IMR-90 (cell line): Measurements from ENCODE around the gene ARHGEF7. TPM values are rescaled to one million over a fixed set of nuclear protein-coding genes. Genes with fewer than 3 reads are reported as not detected.

Experiments
- ATAC-seq: fragments of 200-7000 bp; cut with Tn5 transposase; 2 replicates; pipeline ENCODE4 v1.9.1; 2020; ENCODE audit warnings: low read depth, mild to moderate bottlenecking, moderate library complexity
- BruUV-seq: library from RNA; stranded (reverse); fragments of 400-500 nt; replicated peaks from 2 replicates; lab custom pipeline; 2021; lab: Mats Ljungman, UMichigan
- CTCF ChIA-PET: fragments of 300-600 bp; formaldehyde crosslinking; extraction: SDS; loops from one replicate; lab custom pipeline; 2021; ENCODE audit warnings: antibody characterized with exemption; lab: Yijun Ruan, JAX
- POLR2A ChIA-PET: fragments of 300-600 bp; sonication (Branson Sonifier 250); formaldehyde crosslinking; loops from one replicate; lab custom pipeline; 2022; ENCODE audit warnings: antibody characterized with exemption; ENCODE audit not compliant: unreplicated experiment; lab: Charles Lee
- DNase-seq: peaks from one replicate; pipeline ENCODE4 v3.0.0; 2013
- H2AFZ ChIP-seq: replicated peaks from 2 replicates; pipeline ENCODE3; 2013; ENCODE audit warnings: low read length, mild to moderate bottlenecking; ENCODE audit not compliant: poor library complexity
- H2AK5ac ChIP-seq: 2 replicates; pipeline ENCODE4 v1.6.1; 2013; ENCODE audit warnings: low read depth, low read length, inconsistent platforms
- H2AK9ac ChIP-seq: replicated peaks from 2 replicates; pipeline ENCODE3; 2013; ENCODE audit warnings: mild to moderate bottlenecking, low read depth, low read length, moderate library complexity; ENCODE audit not compliant: poor library complexity
- H2BK120ac ChIP-seq: 2 replicates; pipeline ENCODE4 v1.6.1; 2013; ENCODE audit warnings: low read depth, low read length, inconsistent platforms
- H2BK15ac ChIP-seq: 3 replicates; pipeline ENCODE4 v1.6.1; 2013; ENCODE audit warnings: low read depth, low read length, inconsistent platforms
- H2BK20ac ChIP-seq: 2 replicates; pipeline ENCODE4 v1.6.1; 2013; ENCODE audit warnings: low read depth, mild to moderate bottlenecking, inconsistent platforms, low read length, moderate library complexity
- H2BK5ac ChIP-seq: 2 replicates; pipeline ENCODE4 v1.6.1; 2013; ENCODE audit warnings: mild to moderate bottlenecking, low read depth, low read length, inconsistent platforms; ENCODE audit not compliant: poor library complexity, severe bottlenecking
- H3K14ac ChIP-seq: replicated peaks from 2 replicates; pipeline ENCODE4 v1.6.1; 2013; ENCODE audit warnings: low read depth, low read length, inconsistent platforms
- H3K18ac ChIP-seq: 2 replicates; pipeline ENCODE4 v1.6.1; 2013; ENCODE audit warnings: low read depth, low read length, control low read depth
- H3K23ac ChIP-seq: 2 replicates; pipeline ENCODE4 v1.6.1; 2013; ENCODE audit warnings: low read depth, low read length, inconsistent platforms
- H3K27ac ChIP-seq: 2 replicates; pipeline ENCODE4 v1.5.1; 2013; ENCODE audit warnings: mild to moderate bottlenecking, control low read depth, low read length; ENCODE audit not compliant: insufficient read depth
- H3K27me3 ChIP-seq: 2 replicates; pipeline ENCODE4 v1.6.1; 2013; ENCODE audit warnings: low read length; ENCODE audit not compliant: control insufficient read depth, insufficient read depth
- H3K36me3 ChIP-seq: 2 replicates; pipeline ENCODE4 v1.6.1; 2013; ENCODE audit warnings: low read length, mixed read lengths; ENCODE audit not compliant: control insufficient read depth, insufficient read depth
- H3K4ac ChIP-seq: 2 replicates; pipeline ENCODE4 v1.6.1; 2013; ENCODE audit warnings: low read depth, low read length, inconsistent platforms
- H3K4me1 ChIP-seq: 2 replicates; pipeline ENCODE4 v1.6.1; 2013; ENCODE audit warnings: low read length, mixed read lengths; ENCODE audit not compliant: control insufficient read depth, insufficient read depth
- H3K4me2 ChIP-seq: 2 replicates; pipeline ENCODE4 v1.6.1; 2013; ENCODE audit warnings: low read depth, mild to moderate bottlenecking, control low read depth, low read length, moderate library complexity
- H3K4me3 ChIP-seq: 2 replicates; pipeline ENCODE4 v1.5.1; 2013; ENCODE audit warnings: low read depth, mild to moderate bottlenecking, control low read depth, low read length, moderate library complexity; ENCODE audit not compliant: insufficient read depth
- H3K56ac ChIP-seq: 2 replicates; pipeline ENCODE4 v1.6.1; 2013; ENCODE audit warnings: low read length, inconsistent platforms; ENCODE audit not compliant: insufficient read depth; ENCODE audit errors: extremely low read depth
- H3K79me1 ChIP-seq, 2 experiments: 2 replicates each; pipeline ENCODE4 v1.6.1; 2013; ENCODE audit warnings: low read length in 2 of 2, inconsistent platforms in 1 of 2, low read depth in 1 of 2
- H3K9ac ChIP-seq: 2 replicates; pipeline ENCODE4 v1.6.1; 2013; ENCODE audit warnings: low read depth, low read length, control low read depth
- H3K9me1 ChIP-seq: 2 replicates; pipeline ENCODE4 v1.6.1; 2013; ENCODE audit warnings: low read length, inconsistent platforms; ENCODE audit not compliant: insufficient read depth
- H3K9me3 ChIP-seq: 2 replicates; pipeline ENCODE4 v1.6.1; 2013; ENCODE audit warnings: low read length; ENCODE audit not compliant: control insufficient read depth, insufficient read depth
- H4K20me1 ChIP-seq: 2 replicates; pipeline ENCODE4 v1.6.1; 2013; ENCODE audit warnings: low read length, inconsistent platforms; ENCODE audit not compliant: insufficient read depth
- H4K5ac ChIP-seq: 2 replicates; pipeline ENCODE4 v1.6.1; 2013; ENCODE audit warnings: mild to moderate bottlenecking, low read depth, low read length, control low read depth
- H4K8ac ChIP-seq, 2 experiments: 2 replicates each; pipeline ENCODE4 v1.6.1; 2013; ENCODE audit warnings: low read depth in 2 of 2, low read length in 2 of 2, control low read depth in 1 of 2, inconsistent platforms in 1 of 2
- H4K91ac ChIP-seq: 2 replicates; pipeline ENCODE4 v1.6.1; 2013; ENCODE audit warnings: low read depth, low read length, inconsistent platforms; ENCODE audit not compliant: insufficient read depth
- BHLHE40 ChIP-seq: fragments of 150-350 bp; IDR thresholded peaks from 2 replicates; pipeline ENCODE4 v1.6.1; 2016; ENCODE audit warnings: mild to moderate bottlenecking, low read depth, low read length
- CEBPB ChIP-seq: IDR thresholded peaks from 2 replicates; pipeline ENCODE4 v1.6.1; 2012; ENCODE audit warnings: low read depth, low read length, improper control_type of control experiment
- CHD1 ChIP-seq: IDR thresholded peaks from 2 replicates; pipeline ENCODE4 v1.6.1; 2012; ENCODE audit warnings: low read depth, low read length, improper control_type of control experiment
- FOS ChIP-seq: fragments of 150-350 bp; IDR thresholded peaks from 2 replicates; pipeline ENCODE4 v1.6.1; 2016; ENCODE audit warnings: low read depth, low read length
- MAFK ChIP-seq: IDR thresholded peaks from 2 replicates; pipeline ENCODE4 v1.6.1; 2012; ENCODE audit warnings: low read depth, low read length, improper control_type of control experiment
- MXI1 ChIP-seq: IDR thresholded peaks from 2 replicates; pipeline ENCODE4 v1.6.1; 2012; ENCODE audit warnings: low read depth, mild to moderate bottlenecking, low read length, moderate library complexity, borderline replicate concordance
- NFE2L2 ChIP-seq: fragments of 150-350 bp; IDR thresholded peaks from 2 replicates; pipeline ENCODE4 v1.6.1; 2016; ENCODE audit warnings: low read depth, mild to moderate bottlenecking, low read length
- POLR2A ChIP-seq: IDR thresholded peaks from 2 replicates; pipeline ENCODE4 v1.6.1; 2012; ENCODE audit warnings: mild to moderate bottlenecking, low read depth, low read length
- RAD21 ChIP-seq: IDR thresholded peaks from 2 replicates; pipeline ENCODE4 v1.6.1; 2012; ENCODE audit warnings: low read length, improper control_type of control experiment
- RFX5 ChIP-seq: IDR thresholded peaks from 2 replicates; pipeline ENCODE4 v1.8.0; 2012; ENCODE audit warnings: low read depth, mild to moderate bottlenecking, low read length, moderate library complexity
- SMC3 ChIP-seq: fragments of 150-350 bp; IDR thresholded peaks from 2 replicates; pipeline ENCODE4 v1.6.1; 2016; ENCODE audit warnings: low read depth, mild to moderate bottlenecking, antibody characterized with exemption, low read length, moderate library complexity
- WGBS, 2 experiments: methylation state at CpG; one replicate each; pipeline versions ENCODE4 v1.1.5 to v1.1.7; 2013; ENCODE audit warnings: missing lambda C conversion rate in 2 of 2; ENCODE audit not compliant: insufficient read length in 1 of 2; ENCODE audit errors: extremely low coverage in 2 of 2; 5-methylcytosine and 5-hydroxymethylcytosine counted together
- dilution Hi-C: fragments of 300-500 bp; cut with HindIII; formaldehyde crosslinking; loops from one replicate; pipeline ENCODE4 v1.14.3; 2018; ENCODE audit warnings: low sequenced_read_pairs; ENCODE audit not compliant: unreplicated experiment
- in situ Hi-C: fragments of 300-500 bp; cut with MboI; formaldehyde crosslinking; loops from 3 replicates; pipeline ENCODE4 v1.14.3; 2019; ENCODE audit warnings: low sequenced_read_pairs, inconsistent platforms, mixed read lengths
- intact Hi-C: fragments of 100-400 bp; cut with micrococcal nuclease; formaldehyde crosslinking; loops from 2 replicates; pipeline ENCODE4 v1.10.0; 2022
- polyA plus RNA-seq, 3 experiments: library from polyadenylated mRNA; depleted of rRNA; stranded (reverse); fragments of >200 nt; gene quantifications; 2 replicates each; pipeline ENCODE4 v1.2.3, GENCODE V29; 2012; ENCODE audit warnings: low replicate concordance in 1 of 3
- total RNA-seq: library from RNA; depleted of rRNA; stranded (reverse); fragments of >200 nt; gene quantifications from 2 replicates; pipeline ENCODE4 v1.2.3, GENCODE V29; 2012
- TF ChIP-seq, protein P1 (sequence below): conservative IDR thresholded peaks from 2 replicates; pipeline ENCODE4 v1.5.1; 2012; ENCODE audit warnings: mild to moderate bottlenecking, low read depth, low read length, improper control_type of control experiment
- TF ChIP-seq, protein P2 (sequence below): fragments of 150-350 bp; IDR thresholded peaks from 2 replicates; pipeline ENCODE4 v1.6.1; 2017; ENCODE audit warnings: mild to moderate bottlenecking, antibody characterized with exemption, low read length, low read depth
- TF ChIP-seq, protein P3 (sequence below): fragments of 150-350 bp; IDR thresholded peaks from 2 replicates; pipeline ENCODE4 v1.6.1; 2016; ENCODE audit warnings: low read depth, mild to moderate bottlenecking, low read length, moderate library complexity, borderline replicate concordance

The ARHGEF7 gene
- total and polyA plus RNA-seq, 2 of the 4 experiments (the other 2 are of a cell fraction): 32.9 to 59.0 TPM

DNA sequence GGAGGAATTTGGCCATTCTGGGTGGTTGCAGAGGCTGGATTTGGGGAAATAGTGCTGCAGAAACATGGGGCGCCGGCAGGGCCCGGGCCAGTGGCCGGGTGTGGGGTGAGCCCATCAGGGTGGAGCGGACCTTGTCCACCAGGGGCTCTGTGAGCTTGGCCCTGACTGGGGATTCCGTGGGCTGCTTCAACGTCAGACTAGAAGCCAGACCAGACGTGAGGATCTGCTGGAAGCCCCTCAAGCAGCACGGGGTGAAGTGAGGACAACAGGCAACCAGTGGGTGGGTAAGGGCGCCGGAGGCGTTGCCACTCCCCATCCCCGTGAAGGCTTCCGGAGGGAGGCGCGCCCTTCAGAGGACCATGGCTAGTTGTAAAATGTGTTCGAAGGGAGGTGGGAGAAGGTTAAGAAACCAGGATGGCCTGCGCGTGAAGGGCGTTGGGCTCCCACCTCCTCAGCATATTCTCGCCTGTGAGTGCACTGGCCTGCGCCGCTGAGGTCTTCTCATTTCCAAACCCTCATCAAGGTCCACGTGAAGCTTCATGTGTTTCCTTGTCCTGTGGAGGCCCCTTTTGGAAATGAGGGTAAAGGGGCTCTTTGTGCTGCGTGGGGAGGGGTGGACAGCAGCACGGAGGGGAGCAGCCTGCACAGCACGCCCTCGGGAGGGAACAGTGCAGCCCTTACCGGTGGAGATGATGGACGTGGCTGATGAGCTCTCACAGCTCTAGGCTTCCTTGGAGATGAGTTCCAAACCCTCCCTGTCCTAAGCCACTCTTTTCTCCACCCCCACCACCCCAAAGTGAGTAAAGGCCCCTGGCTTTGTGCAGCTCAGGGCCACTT is 213.7 kb downstream of the ARHGEF7 start (continued):
- TF ChIP-seq FOS: no peak

DNA sequence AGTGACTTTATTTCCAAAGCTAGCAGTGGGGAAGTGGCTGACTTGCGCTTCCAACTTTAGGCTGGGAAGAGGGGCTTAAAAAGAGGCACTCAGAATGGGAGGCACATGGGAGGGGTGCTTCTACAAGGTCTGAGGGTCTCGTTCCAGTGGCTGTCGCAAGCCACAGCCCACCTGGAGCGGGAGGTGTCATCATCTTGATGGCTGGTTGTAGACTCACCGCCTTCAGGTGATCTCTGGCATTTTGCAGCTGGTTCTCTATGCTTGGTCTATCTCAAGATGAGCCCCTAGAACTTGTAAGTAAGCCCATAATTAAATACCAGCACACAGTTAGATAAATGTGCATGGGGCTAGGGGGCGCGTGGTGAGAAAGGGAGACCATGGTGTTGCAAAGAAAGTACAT is 214.5 kb downstream of the ARHGEF7 start:
- dilution Hi-C loops (no loop called here), in situ Hi-C loops (no loop called here), intact Hi-C loops (no loop called here)
- H3K18ac ChIP-seq: no peak overlapping the region
- no peaks in the 10 kb centered on the region for H3K36me3 ChIP-seq
- no peaks in the 10 kb centered on the region for H3K79me1 ChIP-seq
- no peak overlapping the region for H2AFZ ChIP-seq
- peaks cover 3% of the 10 kb centered on the region for H3K9me3 ChIP-seq
- no peak overlapping the region for H2BK5ac ChIP-seq
- no peak overlapping the region for H3K23ac ChIP-seq
- no peak overlapping the region for H2AK9ac ChIP-seq
- no peak overlapping the region for H4K5ac ChIP-seq
- H2BK15ac ChIP-seq: no peak overlapping the region
- H3K4me1 ChIP-seq: no peaks in the 10 kb centered on the region
- no peak overlapping the region for H3K4me2 ChIP-seq
- POLR2A ChIA-PET: no interaction called here
- H3K9me1 ChIP-seq: no peaks in the 10 kb centered on the region
- DNase-seq: no peak
- H3K27me3 ChIP-seq: peaks cover 8% of the 10 kb centered on the region; the same call in 1 of the 2 replicates
- H2BK120ac ChIP-seq: no peak overlapping the region
- CTCF ChIA-PET: no interaction called here
- 86% methylated on average over 1 of the region's 7 CpGs; no CpG with 5 or more reads in 1 of the 2 experiments for WGBS, 2 experiments
- H4K91ac ChIP-seq: no peak overlapping the region
- no peak overlapping the region for H2AK5ac ChIP-seq
- no peak overlapping the region for H2BK20ac ChIP-seq
- no peak overlapping the region for H3K4me3 ChIP-seq
- no peak for TF ChIP-seq NFE2L2
- TF ChIP-seq, protein P1, sequence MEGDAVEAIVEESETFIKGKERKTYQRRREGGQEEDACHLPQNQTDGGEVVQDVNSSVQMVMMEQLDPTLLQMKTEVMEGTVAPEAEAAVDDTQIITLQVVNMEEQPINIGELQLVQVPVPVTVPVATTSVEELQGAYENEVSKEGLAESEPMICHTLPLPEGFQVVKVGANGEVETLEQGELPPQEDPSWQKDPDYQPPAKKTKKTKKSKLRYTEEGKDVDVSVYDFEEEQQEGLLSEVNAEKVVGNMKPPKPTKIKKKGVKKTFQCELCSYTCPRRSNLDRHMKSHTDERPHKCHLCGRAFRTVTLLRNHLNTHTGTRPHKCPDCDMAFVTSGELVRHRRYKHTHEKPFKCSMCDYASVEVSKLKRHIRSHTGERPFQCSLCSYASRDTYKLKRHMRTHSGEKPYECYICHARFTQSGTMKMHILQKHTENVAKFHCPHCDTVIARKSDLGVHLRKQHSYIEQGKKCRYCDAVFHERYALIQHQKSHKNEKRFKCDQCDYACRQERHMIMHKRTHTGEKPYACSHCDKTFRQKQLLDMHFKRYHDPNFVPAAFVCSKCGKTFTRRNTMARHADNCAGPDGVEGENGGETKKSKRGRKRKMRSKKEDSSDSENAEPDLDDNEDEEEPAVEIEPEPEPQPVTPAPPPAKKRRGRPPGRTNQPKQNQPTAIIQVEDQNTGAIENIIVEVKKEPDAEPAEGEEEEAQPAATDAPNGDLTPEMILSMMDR: no peak
- TF ChIP-seq SMC3: no peak
- TF ChIP-seq CHD1: no peak
- TF ChIP-seq BHLHE40: no peak
- TF ChIP-seq POLR2A: no peak
- no peak for TF ChIP-seq CEBPB
- TF ChIP-seq MXI1: no peak
- TF ChIP-seq, protein P2, sequence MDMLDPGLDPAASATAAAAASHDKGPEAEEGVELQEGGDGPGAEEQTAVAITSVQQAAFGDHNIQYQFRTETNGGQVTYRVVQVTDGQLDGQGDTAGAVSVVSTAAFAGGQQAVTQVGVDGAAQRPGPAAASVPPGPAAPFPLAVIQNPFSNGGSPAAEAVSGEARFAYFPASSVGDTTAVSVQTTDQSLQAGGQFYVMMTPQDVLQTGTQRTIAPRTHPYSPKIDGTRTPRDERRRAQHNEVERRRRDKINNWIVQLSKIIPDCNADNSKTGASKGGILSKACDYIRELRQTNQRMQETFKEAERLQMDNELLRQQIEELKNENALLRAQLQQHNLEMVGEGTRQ: no peak
- TF ChIP-seq, protein P3, sequence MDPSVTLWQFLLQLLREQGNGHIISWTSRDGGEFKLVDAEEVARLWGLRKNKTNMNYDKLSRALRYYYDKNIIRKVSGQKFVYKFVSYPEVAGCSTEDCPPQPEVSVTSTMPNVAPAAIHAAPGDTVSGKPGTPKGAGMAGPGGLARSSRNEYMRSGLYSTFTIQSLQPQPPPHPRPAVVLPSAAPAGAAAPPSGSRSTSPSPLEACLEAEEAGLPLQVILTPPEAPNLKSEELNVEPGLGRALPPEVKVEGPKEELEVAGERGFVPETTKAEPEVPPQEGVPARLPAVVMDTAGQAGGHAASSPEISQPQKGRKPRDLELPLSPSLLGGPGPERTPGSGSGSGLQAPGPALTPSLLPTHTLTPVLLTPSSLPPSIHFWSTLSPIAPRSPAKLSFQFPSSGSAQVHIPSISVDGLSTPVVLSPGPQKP: no peak
- TF ChIP-seq RFX5: no peak
- TF ChIP-seq MAFK: no peak
- TF ChIP-seq RAD21: no peak
- no peak overlapping the region for H3K27ac ChIP-seq
- no peak overlapping the region for H4K8ac ChIP-seq
- no TSS peak for BruUV-seq
- H3K9ac ChIP-seq: no peak overlapping the region
- no peaks in the 10 kb centered on the region for H4K20me1 ChIP-seq
- no peak overlapping the region for H3K14ac ChIP-seq
- ATAC-seq: no peak
- H3K56ac ChIP-seq: no peak overlapping the region
- no peak overlapping the region for H3K4ac ChIP-seq
